GM12892 (cell line): ENCODE measurements around the gene SNX24.

Experiments
- POLR2A ChIP-seq: IDR thresholded peaks from 2 replicates; pipeline ENCODE4 v1.6.1; 2011; ENCODE audit warnings: low read depth, low read length, control low read depth
- POLR2AphosphoS5 ChIP-seq: IDR thresholded peaks from 2 replicates; pipeline ENCODE4 v1.6.1; 2011; ENCODE audit warnings: low read depth, low read length, control low read depth

DNA sequence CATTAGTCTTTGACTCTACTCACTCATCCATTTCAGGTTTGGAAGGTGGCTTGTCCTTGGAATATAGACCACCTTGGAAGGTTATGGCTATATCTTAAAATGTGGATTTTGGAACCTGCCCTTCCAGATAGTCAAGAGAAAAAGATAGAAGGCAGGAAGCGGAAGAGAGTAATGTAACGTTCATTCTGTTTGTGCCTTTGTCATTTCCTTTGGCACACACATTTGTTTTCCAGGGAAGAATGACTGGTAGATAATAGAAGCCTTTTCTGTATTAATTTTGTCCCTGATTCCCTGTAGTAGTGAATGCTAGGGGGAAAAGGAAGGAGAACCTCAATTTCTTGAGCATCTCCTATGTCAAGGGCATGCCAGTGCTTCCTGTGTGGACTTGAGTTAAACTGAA, 136.4 kb downstream of the SNX24 start:
- TF ChIP-seq POLR2A (no peak), POLR2AphosphoS5 (no peak)
